Chondrocyte (in vitro differentiated cells): ENCODE measurements around the gene MTG1. TPM values are rescaled to one million over a fixed set of nuclear protein-coding genes. Genes with fewer than 3 reads are reported as not detected.

Experiments
- DNase-seq: peaks from one replicate; pipeline ENCODE4 v3.0.0; 2021; ENCODE audit warnings: mixed read lengths, low spot score
- H3K27ac Mint-ChIP-seq: one replicate; pipeline ENCODE4 v1.8.0; 2021; ENCODE audit warnings: mild to moderate bottlenecking, moderate library complexity, mixed read lengths; ENCODE audit not compliant: unreplicated experiment
- H3K27me3 Mint-ChIP-seq: 2 replicates; pipeline ENCODE4 v1.8.0; 2021; ENCODE audit warnings: low read depth, mixed read lengths
- H3K36me3 Mint-ChIP-seq: 2 replicates; pipeline ENCODE4 v1.8.0; 2021; ENCODE audit warnings: low read depth, mixed read lengths
- H3K4me1 Mint-ChIP-seq: 2 replicates; pipeline ENCODE4 v1.8.0; 2021; ENCODE audit warnings: low read depth, mild to moderate bottlenecking, mixed read lengths
- H3K4me3 Mint-ChIP-seq: one replicate; pipeline ENCODE4 v1.8.0; 2021; ENCODE audit warnings: mild to moderate bottlenecking, moderate library complexity, mixed read lengths; ENCODE audit not compliant: unreplicated experiment
- H3K9me3 Mint-ChIP-seq: 2 replicates; pipeline ENCODE4 v1.8.0; 2021; ENCODE audit warnings: low read depth, mixed read lengths
- total RNA-seq: library from RNA; stranded (reverse); gene quantifications from 3 replicates; pipeline ENCODE4 v1.2.1, GENCODE V29; 2021
- TF ChIP-seq, protein P1 (sequence below): fragments of 200-600 bp; sonication (generic); IDR thresholded peaks from 2 replicates; pipeline ENCODE4 v1.5.0; 2021; ENCODE audit warnings: antibody characterized with exemption, mild to moderate bottlenecking, moderate library complexity

Gene MTG1
- total RNA-seq, 1 donor from 2014 or later, result 36.7 TPM

DNA sequence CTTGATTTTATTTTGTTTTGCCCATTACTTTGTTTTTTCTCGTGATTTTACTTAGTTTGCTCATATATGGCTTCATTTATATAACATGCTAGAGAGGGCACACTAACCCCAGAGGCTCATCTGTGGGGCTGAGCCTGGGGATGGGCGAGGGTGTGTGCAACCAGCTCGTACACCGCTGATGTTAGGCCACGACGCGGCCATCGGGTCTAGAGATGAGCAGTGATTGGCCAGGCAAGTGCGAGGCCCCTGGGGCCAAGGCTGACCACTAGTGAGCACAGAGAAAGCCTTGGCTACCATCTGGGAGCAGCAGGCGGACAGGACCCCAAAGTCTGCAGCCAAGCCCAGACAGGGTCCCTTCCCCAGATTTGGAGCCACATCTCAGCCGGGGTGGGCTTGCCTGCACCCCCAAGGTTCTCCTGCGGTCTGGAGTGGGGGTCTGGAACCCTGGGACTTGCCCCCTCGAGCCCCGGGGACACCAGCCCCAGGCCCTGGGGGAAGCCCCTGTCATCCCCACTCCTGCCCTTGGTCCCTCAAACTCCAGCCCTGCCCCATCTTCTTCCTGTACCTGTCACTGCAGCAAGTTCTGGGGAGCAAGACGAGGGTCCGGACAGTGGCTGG lies 39.9 kb upstream of the MTG1 start:
- no peak overlapping the region for H3K4me3 Mint-ChIP-seq
- DNase-seq, result no peak
- no peaks in the 10 kb centered on the region for H3K36me3 Mint-ChIP-seq
- no peaks in the 10 kb centered on the region for H3K9me3 Mint-ChIP-seq
- TF ChIP-seq, protein P1, sequence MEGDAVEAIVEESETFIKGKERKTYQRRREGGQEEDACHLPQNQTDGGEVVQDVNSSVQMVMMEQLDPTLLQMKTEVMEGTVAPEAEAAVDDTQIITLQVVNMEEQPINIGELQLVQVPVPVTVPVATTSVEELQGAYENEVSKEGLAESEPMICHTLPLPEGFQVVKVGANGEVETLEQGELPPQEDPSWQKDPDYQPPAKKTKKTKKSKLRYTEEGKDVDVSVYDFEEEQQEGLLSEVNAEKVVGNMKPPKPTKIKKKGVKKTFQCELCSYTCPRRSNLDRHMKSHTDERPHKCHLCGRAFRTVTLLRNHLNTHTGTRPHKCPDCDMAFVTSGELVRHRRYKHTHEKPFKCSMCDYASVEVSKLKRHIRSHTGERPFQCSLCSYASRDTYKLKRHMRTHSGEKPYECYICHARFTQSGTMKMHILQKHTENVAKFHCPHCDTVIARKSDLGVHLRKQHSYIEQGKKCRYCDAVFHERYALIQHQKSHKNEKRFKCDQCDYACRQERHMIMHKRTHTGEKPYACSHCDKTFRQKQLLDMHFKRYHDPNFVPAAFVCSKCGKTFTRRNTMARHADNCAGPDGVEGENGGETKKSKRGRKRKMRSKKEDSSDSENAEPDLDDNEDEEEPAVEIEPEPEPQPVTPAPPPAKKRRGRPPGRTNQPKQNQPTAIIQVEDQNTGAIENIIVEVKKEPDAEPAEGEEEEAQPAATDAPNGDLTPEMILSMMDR, result no peak
- no peak overlapping the region for H3K27ac Mint-ChIP-seq
- H3K27me3 Mint-ChIP-seq, result peaks cover 2% of the 10 kb centered on the region
- no peaks in the 10 kb centered on the region for H3K4me1 Mint-ChIP-seq

DNA sequence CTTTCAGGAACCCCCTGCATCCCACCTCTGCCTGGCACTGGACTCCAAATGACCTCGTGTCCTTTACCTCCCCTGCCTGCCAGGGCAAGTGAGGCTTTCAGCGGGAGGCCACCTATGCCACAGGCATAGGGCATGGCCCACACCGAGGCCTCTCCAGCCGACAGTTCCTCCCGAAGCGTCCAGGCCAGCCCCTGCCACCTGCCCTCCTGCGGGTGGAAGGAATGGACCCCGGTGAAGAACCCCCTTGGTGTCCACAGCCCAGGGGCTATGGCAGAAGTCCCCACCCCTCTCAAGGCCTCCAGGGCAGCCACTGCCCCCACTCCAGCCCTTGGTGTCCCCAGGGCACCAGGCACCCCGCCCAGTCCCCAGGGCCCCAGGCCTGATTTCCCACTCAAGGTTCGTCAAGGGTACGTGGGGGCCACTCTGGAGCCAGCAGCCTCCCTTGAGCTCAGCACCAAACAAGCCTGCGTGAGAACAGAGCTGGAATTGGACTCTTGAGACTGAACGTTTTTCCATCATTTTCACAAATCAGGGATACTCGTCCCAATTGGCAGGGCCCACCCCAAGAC lies 39.2 kb upstream of the MTG1 start:
- Mint-ChIP-seq H3K36me3 (no peaks in the 10 kb centered on the region), H3K27ac (no peak overlapping the region), H3K4me1 (no peaks in the 10 kb centered on the region), H3K27me3 (no peaks in the 10 kb centered on the region), H3K4me3 (no peak overlapping the region), H3K9me3 (no peaks in the 10 kb centered on the region)
- no peak for DNase-seq
- TF ChIP-seq, protein P1, result no peak

DNA sequence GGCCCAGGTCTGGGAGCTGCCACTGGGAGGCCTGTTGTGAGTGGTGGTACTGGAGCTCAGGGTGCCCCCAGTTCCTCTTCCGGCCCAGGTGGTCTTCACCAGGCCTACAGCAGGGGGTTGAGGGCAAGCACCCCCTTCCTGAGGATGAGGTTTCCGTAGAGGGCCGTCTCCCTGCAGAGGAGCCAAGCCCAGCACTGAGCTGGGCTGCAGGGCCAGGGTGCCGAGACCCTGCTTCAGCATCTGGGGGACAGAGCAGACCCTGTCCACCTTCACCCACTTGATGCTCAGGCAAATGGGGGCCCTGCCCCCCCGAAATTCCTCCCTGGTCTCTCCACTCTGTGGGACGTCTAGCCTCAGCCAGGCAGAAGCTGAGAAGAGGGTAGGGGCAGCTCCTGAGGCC lies 38.7 kb upstream of the MTG1 start:
- H3K27ac Mint-ChIP-seq, result no peak overlapping the region
- no peaks in the 10 kb centered on the region for H3K9me3 Mint-ChIP-seq
- no peaks in the 10 kb centered on the region for H3K27me3 Mint-ChIP-seq
- no peak overlapping the region for H3K4me3 Mint-ChIP-seq
- no peaks in the 10 kb centered on the region for H3K4me1 Mint-ChIP-seq
- no peaks in the 10 kb centered on the region for H3K36me3 Mint-ChIP-seq
- no peak for DNase-seq
- TF ChIP-seq, protein P1, result no peak

DNA sequence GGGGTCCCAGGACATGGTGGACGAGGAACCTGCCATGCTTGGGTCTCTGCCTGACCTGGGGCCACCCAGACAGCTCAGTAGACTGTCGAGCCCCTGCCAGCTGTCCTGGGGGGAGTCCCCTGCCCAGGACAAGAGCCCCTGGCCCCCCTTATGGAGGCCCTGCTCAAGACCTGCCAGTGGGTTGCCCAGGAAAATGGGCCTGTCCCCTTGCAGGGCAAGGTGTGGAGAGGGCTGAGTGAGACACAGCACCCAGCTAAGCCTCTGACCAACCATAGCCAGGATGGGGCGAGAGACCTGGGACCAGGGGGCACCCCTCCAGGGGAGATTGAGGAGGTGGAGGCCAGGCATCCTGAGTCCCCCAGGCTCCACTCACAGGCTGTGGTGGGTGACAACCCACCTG lies 38.0 kb upstream of the MTG1 start:
- Mint-ChIP-seq H3K4me1 (no peaks in the 10 kb centered on the region), H3K27ac (no peak overlapping the region), H3K27me3 (no peaks in the 10 kb centered on the region), H3K4me3 (peak overlapping the region; percentile 49), H3K36me3 (no peaks in the 10 kb centered on the region), H3K9me3 (no peaks in the 10 kb centered on the region)
- no peak for DNase-seq
- TF ChIP-seq, protein P1, result no peak

DNA sequence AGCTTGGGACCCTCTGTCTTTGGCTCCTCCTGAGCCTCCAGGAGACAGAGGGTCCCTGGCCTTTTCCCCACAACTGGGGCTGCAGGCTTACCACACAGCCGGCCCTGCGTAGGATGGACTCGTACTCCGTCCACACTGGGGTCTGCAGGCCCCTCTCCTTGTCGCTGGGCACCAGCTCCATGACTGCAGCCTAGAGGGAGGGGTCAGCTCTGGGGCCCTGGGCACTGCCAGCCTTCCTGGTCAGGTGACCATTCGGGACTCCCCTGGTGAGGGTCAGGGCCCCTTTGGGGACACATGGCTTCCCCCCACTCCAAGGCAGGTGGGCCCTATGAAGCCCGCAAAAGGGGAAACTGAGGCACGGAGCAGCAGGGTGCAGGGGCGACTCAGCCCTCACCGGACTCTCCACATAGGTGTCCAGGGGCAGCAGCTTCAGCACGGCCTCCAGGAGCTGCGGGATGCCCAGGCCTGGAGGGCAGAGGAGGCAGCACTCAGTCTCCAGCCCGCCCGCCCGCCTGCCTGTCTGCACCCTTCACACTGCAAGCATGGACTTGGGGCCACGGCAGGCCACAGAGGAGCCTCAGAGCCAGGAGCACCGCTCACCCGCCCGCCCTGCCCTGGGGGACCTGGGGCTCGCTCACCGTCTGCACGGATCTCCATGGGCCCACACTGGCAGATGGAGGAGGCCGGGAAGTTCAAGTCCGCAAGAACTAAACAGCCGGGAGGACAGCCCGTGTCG lies 37.2 kb upstream of the MTG1 start:
- TF ChIP-seq, protein P1, result no peak
- no peaks in the 10 kb centered on the region for H3K4me1 Mint-ChIP-seq
- H3K9me3 Mint-ChIP-seq, result no peaks in the 10 kb centered on the region
- no peaks in the 10 kb centered on the region for H3K27me3 Mint-ChIP-seq
- H3K36me3 Mint-ChIP-seq, result peaks cover 3% of the 10 kb centered on the region
- peak overlapping the region; percentile 54 for H3K27ac Mint-ChIP-seq
- H3K4me3 Mint-ChIP-seq, result peak overlapping the region; percentile 72
- DNase-seq, result no peak
